HG02943 (cell line): ENCODE data around the gene MPDU1.

ENCODE experiments used
- ATAC-seq: cut with Tn5 transposase; IDR thresholded peaks from one replicate; pipeline ENCODE4 v1.9.1; 2021; ENCODE audit warnings: mild to moderate bottlenecking, low read depth, moderate library complexity; ENCODE audit not compliant: unreplicated experiment

The MPDU1 gene

GRCh38 chr17:7560172-7561027, 23.3 kb upstream of the MPDU1 start:
- no peak for ATAC-seq

GRCh38 chr17:7561028-7561575, 22.6 kb upstream of the MPDU1 start:
- peak; percentile 61 for ATAC-seq

GRCh38 chr17:7561589-7562207, 22.0 kb upstream of the MPDU1 start, which contains the start of gene SENP3:
Gene SENP3 (plus strand): TSS chr17:7561919. CDS start chr17:7563077, 1,158 bp downstream.
- peak; percentile 44 for ATAC-seq

- peak; percentile 10 for ATAC-seq
These were observed 21.4 kb upstream of the MPDU1 start for GRCh38 chr17:7562208-7562605.

DNA sequence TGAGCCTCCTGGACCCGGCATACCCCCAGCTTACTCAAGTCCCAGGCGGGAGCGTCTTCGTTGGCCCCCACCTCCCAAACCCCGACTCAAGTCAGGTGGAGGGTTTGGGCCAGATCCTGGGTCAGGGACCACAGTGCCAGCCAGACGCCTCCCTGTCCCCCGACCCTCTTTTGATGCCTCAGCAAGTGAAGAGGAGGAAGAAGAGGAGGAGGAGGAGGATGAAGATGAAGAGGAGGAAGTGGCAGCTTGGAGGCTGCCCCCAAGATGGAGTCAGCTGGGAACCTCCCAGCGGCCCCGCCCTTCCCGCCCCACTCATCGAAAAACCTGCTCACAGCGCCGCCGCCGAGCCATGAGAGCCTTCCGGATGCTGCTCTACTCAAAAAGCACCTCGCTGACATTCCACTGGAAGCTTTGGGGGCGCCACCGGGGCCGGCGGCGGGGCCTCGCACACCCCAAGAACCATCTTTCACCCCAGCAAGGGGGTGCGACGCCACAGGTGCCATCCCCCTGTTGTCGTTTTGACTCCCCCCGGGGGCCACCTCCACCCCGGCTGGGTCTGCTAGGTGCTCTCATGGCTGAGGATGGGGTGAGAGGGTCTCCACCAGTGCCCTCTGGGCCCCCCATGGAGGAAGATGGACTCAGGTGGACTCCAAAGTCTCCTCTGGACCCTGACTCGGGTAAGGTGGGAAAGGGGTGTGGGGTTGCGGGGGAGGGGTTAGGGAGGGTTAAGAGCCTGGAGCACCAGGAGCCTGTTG, 20.4 kb upstream of the MPDU1 start:
- ATAC-seq: no peak

- ATAC-seq: no peak
These were observed 14.1 kb upstream of the MPDU1 start for GRCh38 chr17:7569571-7569970.

GRCh38 chr17:7570351-7570750, 13.3 kb upstream of the MPDU1 start:
- no peak for ATAC-seq

DNA sequence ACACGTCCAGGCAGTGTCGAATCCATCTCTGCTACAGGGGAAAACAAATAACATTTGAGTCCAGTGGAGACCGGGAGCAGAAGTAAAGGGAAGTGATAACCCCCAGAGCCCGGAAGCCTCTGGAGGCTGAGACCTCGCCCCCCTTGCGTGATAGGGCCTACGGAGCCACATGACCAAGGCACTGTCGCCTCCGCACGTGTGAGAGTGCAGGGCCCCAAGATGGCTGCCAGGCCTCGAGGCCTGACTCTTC, 11.4 kb upstream of the MPDU1 start:
- ATAC-seq: no peak

GRCh38 chr17:7572588-7573323, 10.9 kb upstream of the MPDU1 start:
- peak; percentile 81 for ATAC-seq

DNA sequence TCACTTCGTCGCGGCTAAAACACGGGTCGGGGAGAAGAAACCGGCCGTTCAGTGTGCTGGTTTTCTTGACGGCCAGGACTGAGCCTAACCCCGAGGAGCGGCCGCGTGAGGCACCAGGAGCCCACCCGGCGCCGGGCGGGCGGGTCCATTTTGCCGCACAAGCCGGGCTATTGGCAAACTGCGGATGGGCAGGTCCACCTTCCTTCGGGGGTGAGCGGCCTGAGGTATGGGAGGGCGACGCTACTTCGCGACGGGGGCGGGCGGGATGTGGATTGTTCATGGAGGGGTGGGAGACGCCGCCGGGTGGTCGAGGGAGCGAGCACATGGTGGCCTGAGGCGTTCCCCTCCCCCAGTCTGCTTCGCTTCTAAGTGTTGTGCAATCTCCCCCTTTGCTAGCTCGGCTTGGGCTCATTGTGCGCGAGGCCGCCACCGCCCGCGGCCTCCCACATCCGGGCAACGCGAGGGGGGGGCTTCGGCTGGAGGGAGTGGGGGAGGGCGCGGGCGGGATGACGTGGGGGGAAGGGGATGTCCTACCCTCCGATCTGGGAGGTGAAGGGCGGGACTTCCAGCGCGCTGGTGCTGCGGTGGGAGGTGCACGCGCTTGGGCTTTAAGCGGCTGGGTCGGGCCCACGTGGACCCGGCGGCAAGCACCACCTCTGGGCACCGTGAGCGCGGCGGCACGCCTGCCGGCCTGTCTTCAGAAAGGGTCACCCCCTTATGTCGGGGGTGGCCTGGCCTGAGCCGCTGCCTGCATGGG, 10.2 kb upstream of the MPDU1 start:
- no peak for ATAC-seq

GRCh38 chr17:7574176-7574953, 9.3 kb upstream of the MPDU1 start:
- ATAC-seq: no peak

DNA sequence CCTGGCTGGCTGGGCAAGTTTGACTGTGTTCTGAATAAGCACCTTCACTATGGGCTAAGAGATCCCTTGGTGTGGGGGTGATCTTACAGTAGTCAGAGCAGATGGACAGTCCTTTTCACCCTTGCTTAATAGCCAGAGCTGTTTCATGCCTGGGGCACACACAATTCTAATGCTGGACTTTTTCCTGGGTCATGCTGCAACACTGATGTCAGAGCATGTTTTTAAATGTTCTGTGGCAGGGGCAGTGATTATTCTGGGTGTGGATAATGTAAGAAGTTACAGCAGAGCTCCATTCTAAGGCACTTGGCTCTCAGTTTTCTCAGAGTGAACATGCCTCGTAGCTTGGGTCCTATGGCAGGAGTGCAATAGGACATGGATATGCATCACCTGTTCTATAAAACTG, 8.2 kb upstream of the MPDU1 start:
- no peak for ATAC-seq

DNA sequence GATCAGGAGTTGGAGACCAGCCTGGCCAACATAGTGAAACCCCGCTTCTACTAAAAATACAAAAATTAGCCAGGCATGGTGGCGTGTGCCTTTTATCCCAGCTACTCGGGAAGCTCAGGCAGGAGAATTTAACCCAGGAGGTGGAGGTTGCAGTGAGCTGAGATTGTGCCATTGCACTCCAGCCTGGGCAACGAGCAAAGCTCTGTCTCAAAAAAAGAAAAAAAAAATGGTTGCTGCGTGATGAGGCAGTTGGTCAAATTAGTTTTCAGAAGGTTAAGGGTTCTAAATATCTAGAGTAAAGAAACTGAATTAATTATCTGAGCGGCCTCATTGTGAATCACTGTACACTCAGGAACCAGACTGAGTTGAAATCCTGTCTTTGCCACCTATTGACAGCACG, 7.7 kb upstream of the MPDU1 start:
- no peak for ATAC-seq

DNA sequence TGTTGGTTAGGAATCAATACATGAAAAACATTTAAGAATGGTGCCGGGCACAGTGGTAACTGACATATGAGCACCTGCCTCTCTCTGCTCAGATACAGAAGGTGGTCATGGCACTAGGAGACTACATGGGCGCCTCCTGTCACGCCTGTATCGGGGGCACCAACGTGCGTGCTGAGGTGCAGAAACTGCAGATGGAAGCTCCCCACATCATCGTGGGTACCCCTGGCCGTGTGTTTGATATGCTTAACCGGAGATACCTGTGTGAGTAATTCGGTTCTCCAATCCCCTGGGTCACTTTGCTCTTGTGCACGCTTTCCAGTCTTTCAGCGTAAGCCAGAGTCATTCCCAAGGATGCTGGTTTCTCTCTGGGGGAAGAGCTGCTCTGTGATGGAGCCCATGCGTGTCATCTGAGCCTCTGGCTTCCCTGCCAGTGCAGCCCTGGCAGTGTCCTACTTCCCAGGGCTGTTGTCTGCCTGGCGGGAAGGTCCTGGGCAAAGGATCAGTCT, 7.2 kb upstream of the MPDU1 start:
- ATAC-seq: no peak

DNA sequence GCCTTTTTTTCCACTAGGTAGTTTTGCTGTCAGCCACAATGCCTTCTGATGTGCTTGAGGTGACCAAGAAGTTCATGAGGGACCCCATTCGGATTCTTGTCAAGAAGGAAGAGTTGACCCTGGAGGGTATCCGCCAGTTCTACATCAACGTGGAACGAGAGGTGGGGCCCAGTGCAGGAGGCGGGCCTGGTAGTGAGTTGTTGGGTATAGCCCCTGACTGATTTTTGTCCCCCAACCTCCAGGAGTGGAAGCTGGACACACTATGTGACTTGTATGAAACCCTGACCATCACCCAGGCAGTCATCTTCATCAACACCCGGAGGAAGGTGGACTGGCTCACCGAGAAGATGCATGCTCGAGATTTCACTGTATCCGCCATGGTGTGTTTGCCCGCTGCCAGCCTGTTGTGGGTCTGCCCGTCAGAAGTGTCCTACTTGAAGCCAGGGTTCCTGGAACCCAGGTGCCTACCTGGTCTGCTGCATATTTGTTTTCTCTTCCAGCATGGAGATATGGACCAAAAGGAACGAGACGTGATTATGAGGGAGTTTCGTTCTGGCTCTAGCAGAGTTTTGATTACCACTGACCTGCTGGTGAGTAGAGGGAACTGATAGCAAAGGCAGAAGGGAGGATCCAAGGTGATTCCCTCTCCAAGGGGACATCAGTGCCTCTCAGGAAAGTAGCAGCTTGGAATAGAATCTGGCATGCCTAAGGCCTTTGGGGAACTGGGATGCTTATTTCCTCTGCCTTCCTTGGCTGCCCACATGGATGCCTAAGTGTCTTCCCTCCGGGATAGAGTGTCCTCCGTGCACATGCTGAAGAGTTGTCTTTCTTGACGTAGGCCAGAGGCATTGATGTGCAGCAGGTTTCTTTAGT, 6.1 kb upstream of the MPDU1 start:
- no peak for ATAC-seq

- no peak for ATAC-seq
These were observed 4.4 kb upstream of the MPDU1 start, which contains the start of gene CD68 for GRCh38 chr17:7579001-7579833. Gene CD68 (plus strand): TSS chr17:7579638. CDS start chr17:7579678, 40 bp downstream.
